ENCODE measurements around the gene PRDM10.
"Not testable (repeated sequence)": the region's sequence is repeated elsewhere in the genome, so short reads cannot be mapped to it uniquely, and the experiment has no call there.

Gene PRDM10

GRCh38 chr11:130002352-130002845 is at the start of gene PRDM10:
Gene PRDM10, minus strand, starts transcription at chr11:130002835. Its CDS starts 41,871 bp downstream, at chr11:129960964.
- peak; percentile 87 for DNase-seq (ENCODE audit: low read depth)

- peak; percentile 68 for DNase-seq (ENCODE audit: low read depth)
Observed at GRCh38 chr11:130051082-130051481, 48.4 kb upstream of the PRDM10 start.

GRCh38 chr11:130050257-130050656 is 47.6 kb upstream of the PRDM10 start:
- no peak for DNase-seq (ENCODE audit: low read depth)

GRCh38 chr11:130049328-130049771 is 46.7 kb upstream of the PRDM10 start:
- DNase-seq (ENCODE audit: low read depth): peak; percentile 7

GRCh38 chr11:130047141-130047540 is 44.5 kb upstream of the PRDM10 start:
- DNase-seq (ENCODE audit: low read depth): no peak

- DNase-seq (ENCODE audit: low read depth): no peak
Observed at GRCh38 chr11:130043575-130043974, 40.9 kb upstream of the PRDM10 start.

- DNase-seq (ENCODE audit: low read depth): peak; percentile 96
Observed at GRCh38 chr11:130042093-130042591, 39.5 kb upstream of the PRDM10 start.

GRCh38 chr11:130040281-130040940 is 37.8 kb upstream of the PRDM10 start:
- DNase-seq (ENCODE audit: low read depth): no peak

- DNase-seq (ENCODE audit: low read depth): peak; percentile 35
Observed at GRCh38 chr11:130037881-130038585, 35.4 kb upstream of the PRDM10 start.

GRCh38 chr11:130037058-130037457 is 34.4 kb upstream of the PRDM10 start:
- DNase-seq (ENCODE audit: low read depth): peak; percentile 77

- DNase-seq (ENCODE audit: low read depth): no peak
Observed at GRCh38 chr11:130034236-130034635, 31.6 kb upstream of the PRDM10 start.

GRCh38 chr11:130032931-130033330 is 30.3 kb upstream of the PRDM10 start:
- DNase-seq (ENCODE audit: low read depth): no peak

- no peak for DNase-seq (ENCODE audit: low read depth)
Observed at GRCh38 chr11:130031945-130032344, 29.3 kb upstream of the PRDM10 start.

- DNase-seq (ENCODE audit: low read depth): peak; percentile 13
Observed at GRCh38 chr11:130031056-130031455, 28.4 kb upstream of the PRDM10 start.

- DNase-seq (ENCODE audit: low read depth): peak; percentile 25
Observed at GRCh38 chr11:130029137-130029536, 26.5 kb upstream of the PRDM10 start.

GRCh38 chr11:130025371-130025770 is 22.7 kb upstream of the PRDM10 start:
- DNase-seq (ENCODE audit: low read depth): peak; percentile 30

GRCh38 chr11:130024361-130024760 is 21.7 kb upstream of the PRDM10 start:
- DNase-seq (ENCODE audit: low read depth): no peak

GRCh38 chr11:130023204-130023603 is 20.6 kb upstream of the PRDM10 start:
- DNase-seq (ENCODE audit: low read depth): peak; percentile 59

GRCh38 chr11:130022799-130023198 is 20.2 kb upstream of the PRDM10 start:
- no peak for DNase-seq (ENCODE audit: low read depth)

GRCh38 chr11:130021606-130022005 is 19.0 kb upstream of the PRDM10 start:
- not testable (repeated sequence) for DNase-seq (ENCODE audit: low read depth)

GRCh38 chr11:130020323-130020722 is 17.7 kb upstream of the PRDM10 start:
- peak; percentile 63 for DNase-seq (ENCODE audit: low read depth)

GRCh38 chr11:130015846-130016245 is 13.2 kb upstream of the PRDM10 start:
- not testable (repeated sequence) for DNase-seq (ENCODE audit: low read depth)

- DNase-seq (ENCODE audit: low read depth): no peak
Observed at GRCh38 chr11:130008326-130008725, 5.7 kb upstream of the PRDM10 start.
